Stimulated activated effector memory CD8-positive, alpha-beta T cell treated with anti-CD3 and anti-CD28 coated beads, Interleukin-12 subunit alpha, Interleukin-12 subunit beta, amount 100 ng/mL, for 72 hours (primary cell): ENCODE data around the gene PRKG1.

Experiments
- ATAC-seq: fragments of 150-1000 bp; cut with Tn5 transposase; 2 replicates; pipeline ENCODE4 v1.10.0; 2021
- DNase-seq, 2 donors: peaks; one replicate each; pipeline ENCODE4 v3.0.0; 2021 to 2022; ENCODE audit warnings: low spot score in 2 of 2
- H3K27ac Mint-ChIP-seq: one replicate; pipeline ENCODE4 v1.8.0; 2022; ENCODE audit warnings: mild to moderate bottlenecking, mixed read lengths
- H3K36me3 Mint-ChIP-seq: one replicate; pipeline ENCODE4 v1.8.0; 2022; ENCODE audit warnings: mild to moderate bottlenecking, mixed read lengths
- H3K4me1 Mint-ChIP-seq: one replicate; pipeline ENCODE4 v1.8.0; 2022; ENCODE audit warnings: mixed read lengths
- H3K4me3 Mint-ChIP-seq: one replicate; pipeline ENCODE4 v1.8.0; 2022; ENCODE audit warnings: mild to moderate bottlenecking, mixed read lengths
- H3K9me3 Mint-ChIP-seq: one replicate; pipeline ENCODE4 v1.8.0; 2022; ENCODE audit warnings: mixed read lengths

Gene PRKG1

DNA sequence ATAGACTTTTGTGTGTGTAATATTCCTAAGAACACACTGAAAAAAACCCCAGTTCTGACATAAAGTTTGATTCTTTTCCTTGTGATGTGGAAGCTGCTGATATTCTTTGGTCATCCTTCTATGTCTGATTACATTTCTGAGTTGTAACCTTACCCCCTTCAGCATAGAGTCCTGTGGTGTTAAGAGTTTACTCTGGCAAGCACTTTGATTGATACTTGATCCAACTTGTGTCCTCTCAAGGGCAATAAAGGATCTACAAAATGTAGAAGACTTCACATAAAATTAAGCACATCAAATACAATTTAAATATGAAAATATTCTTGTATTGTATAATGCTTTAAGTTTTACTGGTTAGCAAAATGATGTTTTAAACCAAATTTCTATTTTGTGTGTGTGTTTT is 1018.1 kb downstream of the PRKG1 start:
- no peaks in the 10 kb centered on the region for H3K4me1 Mint-ChIP-seq
- H3K4me3 Mint-ChIP-seq, result no peak overlapping the region
- H3K9me3 Mint-ChIP-seq, result peaks cover 3% of the 10 kb centered on the region
- ATAC-seq (no peak), DNase-seq (no peak)
- H3K36me3 Mint-ChIP-seq, result no peaks in the 10 kb centered on the region
- no peak overlapping the region for H3K27ac Mint-ChIP-seq

DNA sequence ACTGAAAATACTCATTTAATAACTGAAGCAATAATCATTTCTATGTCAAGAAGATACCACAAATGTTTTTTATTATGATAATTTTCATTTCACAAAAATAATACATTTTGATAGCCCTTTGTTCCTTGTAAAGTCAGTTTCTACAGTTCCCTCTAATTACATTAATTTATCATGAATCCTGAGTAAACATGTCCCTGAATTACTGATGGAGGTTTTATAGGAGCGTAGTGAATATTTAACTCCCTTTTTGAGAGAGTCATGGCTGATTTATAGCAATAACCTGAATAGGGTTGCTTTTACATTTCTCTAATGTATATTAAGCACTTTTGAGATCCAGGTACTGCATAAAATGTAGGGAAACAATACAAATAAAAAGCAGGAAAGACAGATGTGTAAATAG is 1023.8 kb downstream of the PRKG1 start:
- no peaks in the 10 kb centered on the region for H3K36me3 Mint-ChIP-seq
- no peak overlapping the region for H3K4me3 Mint-ChIP-seq
- DNase-seq (no peak), ATAC-seq (no peak)
- H3K9me3 Mint-ChIP-seq, result peaks cover 6% of the 10 kb centered on the region
- H3K4me1 Mint-ChIP-seq, result no peaks in the 10 kb centered on the region
- H3K27ac Mint-ChIP-seq, result no peak overlapping the region

DNA sequence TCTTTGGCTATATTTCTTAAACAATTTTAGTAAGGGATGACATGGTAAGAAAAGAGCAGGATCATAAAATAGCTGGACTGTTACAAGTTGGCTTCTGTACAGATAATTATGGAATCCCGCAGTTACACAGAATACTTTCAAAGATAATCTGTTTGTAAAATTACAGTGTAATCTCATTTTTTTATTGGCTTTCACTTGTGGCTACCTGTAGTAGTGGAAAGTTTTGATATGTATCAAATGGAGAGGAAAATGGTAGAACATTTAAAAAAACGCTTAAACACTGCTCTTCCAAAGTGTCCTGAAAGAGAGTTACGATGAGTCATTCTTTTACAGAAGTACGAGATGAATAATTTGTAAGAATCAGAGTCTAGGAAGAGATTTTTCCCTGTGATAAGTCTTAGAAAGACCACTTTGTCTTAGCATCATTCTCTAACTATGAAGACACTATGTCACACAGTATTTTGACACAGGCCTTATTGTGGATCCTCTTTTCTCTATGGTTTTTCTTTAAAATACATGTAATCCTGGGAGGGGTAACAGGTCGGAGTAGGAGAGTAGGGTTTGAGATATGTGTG is 1024.8 kb downstream of the PRKG1 start:
- no peak for DNase-seq
- no peak for ATAC-seq
- Mint-ChIP-seq H3K36me3 (no peaks in the 10 kb centered on the region), H3K4me3 (no peak overlapping the region), H3K9me3 (peaks cover 8% of the 10 kb centered on the region), H3K4me1 (no peaks in the 10 kb centered on the region), H3K27ac (no peak overlapping the region)

DNA sequence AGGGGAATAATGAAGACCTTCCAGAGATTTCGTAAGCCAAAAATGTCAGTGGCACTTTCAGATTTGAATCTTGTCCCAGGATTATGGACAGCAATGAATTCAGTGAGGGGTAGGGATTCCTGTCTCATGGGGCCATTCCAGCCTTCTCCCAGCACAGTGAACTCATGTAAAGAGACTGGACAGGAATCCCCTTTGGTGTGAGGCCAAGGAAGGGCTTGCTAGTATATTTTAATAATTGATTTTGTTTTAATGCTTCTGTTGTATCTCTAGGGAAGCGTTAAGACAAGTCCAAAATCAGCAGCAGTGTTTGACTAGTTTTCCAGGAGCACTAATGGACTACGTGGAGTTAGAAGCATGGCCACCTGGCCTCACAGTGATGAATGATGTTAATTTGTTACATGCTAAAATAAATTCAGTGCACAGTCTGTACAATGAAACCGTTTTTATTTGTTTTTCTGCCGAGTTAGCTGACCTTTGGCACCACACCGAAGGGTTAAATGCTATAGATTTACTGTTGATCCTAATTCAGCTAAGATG is 1025.8 kb downstream of the PRKG1 start:
- no peaks in the 10 kb centered on the region for H3K36me3 Mint-ChIP-seq
- H3K4me3 Mint-ChIP-seq, result no peak overlapping the region
- ATAC-seq, result no peak
- H3K9me3 Mint-ChIP-seq, result peaks cover 6% of the 10 kb centered on the region
- DNase-seq, result no peak
- H3K27ac Mint-ChIP-seq, result no peak overlapping the region
- H3K4me1 Mint-ChIP-seq, result no peaks in the 10 kb centered on the region

DNA sequence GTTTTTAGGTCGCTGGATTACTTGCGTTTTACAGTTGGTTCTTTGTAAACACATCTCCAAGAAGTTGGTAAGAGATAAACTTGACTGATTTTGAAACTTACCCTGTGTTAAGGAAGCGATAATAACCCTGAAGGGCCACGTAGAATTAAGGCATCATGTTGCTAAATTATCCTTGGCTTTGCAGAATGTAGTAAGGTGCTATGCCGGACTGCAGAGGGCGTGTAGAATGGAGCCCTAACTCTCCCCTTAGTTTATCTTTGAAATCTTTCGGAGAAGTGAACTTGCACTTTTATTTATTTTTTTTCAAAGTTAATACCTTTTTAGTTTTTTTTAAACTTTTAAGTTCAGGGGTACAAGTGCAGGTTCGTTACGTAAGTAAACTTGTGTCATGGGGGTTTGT is 1031.0 kb downstream of the PRKG1 start:
- no peak for ATAC-seq
- Mint-ChIP-seq H3K4me1 (no peaks in the 10 kb centered on the region), H3K36me3 (no peaks in the 10 kb centered on the region), H3K4me3 (no peak overlapping the region), H3K9me3 (peaks cover 5% of the 10 kb centered on the region), H3K27ac (no peak overlapping the region)
- no peak for DNase-seq

GRCh38 chr10:52106011-52106410 is 1031.7 kb downstream of the PRKG1 start:
- Mint-ChIP-seq H3K9me3 (peaks cover 3% of the 10 kb centered on the region), H3K4me1 (no peaks in the 10 kb centered on the region), H3K36me3 (no peaks in the 10 kb centered on the region), H3K27ac (no peak overlapping the region), H3K4me3 (no peak overlapping the region)
- no peak for DNase-seq
- ATAC-seq, result no peak

DNA sequence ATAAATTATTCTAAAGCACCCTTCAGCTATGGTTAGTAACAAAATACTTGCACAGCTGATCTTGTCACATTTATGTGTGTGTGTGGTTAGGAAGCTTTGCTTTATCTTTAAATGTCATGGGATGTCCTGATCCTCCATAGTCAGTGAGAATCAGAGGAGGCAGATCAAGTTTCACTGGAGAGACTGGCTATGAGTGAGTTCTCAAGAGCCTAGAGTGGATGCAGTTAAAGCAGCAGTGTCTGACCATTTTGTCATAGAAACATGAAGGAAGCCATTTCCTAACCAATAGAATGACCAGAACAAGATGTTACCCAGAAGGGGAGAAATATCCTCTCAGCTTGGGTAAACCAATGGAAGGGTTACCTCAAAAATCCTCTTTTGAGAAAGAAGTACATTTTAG is 1032.6 kb downstream of the PRKG1 start:
- H3K4me1 Mint-ChIP-seq, result no peaks in the 10 kb centered on the region

DNA sequence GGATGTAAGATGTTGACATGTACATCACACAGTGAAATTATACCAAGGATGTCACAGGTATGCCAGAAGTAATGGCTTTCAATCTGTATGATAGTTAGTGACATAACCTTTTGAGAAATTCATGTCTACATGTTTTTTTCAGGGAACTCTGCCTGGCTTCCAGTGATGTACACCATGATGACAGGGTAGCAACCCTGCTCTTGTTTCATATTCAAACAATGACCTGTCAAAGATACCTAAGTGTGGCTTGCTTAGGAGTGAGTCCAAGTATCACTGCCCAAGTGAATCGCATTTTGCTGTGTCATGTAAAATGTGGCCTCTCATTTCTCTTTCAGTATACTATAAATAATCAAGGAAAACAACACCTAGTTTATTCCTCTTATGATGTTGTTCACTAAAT is 1033.9 kb downstream of the PRKG1 start:
- ATAC-seq (no peak), DNase-seq (no peak)
- peaks cover 9% of the 10 kb centered on the region for H3K9me3 Mint-ChIP-seq
- no peaks in the 10 kb centered on the region for H3K36me3 Mint-ChIP-seq
- H3K27ac Mint-ChIP-seq, result no peak overlapping the region
- H3K4me3 Mint-ChIP-seq, result no peak overlapping the region
- H3K4me1 Mint-ChIP-seq, result no peaks in the 10 kb centered on the region

More for the DNA sequence above, 1032.6 kb downstream of the PRKG1 start:
- H3K36me3 Mint-ChIP-seq, result no peaks in the 10 kb centered on the region
- H3K4me3 Mint-ChIP-seq, result no peak overlapping the region
- H3K9me3 Mint-ChIP-seq, result peaks cover 5% of the 10 kb centered on the region
- no peak for DNase-seq
- no peak overlapping the region for H3K27ac Mint-ChIP-seq
- no peak for ATAC-seq

DNA sequence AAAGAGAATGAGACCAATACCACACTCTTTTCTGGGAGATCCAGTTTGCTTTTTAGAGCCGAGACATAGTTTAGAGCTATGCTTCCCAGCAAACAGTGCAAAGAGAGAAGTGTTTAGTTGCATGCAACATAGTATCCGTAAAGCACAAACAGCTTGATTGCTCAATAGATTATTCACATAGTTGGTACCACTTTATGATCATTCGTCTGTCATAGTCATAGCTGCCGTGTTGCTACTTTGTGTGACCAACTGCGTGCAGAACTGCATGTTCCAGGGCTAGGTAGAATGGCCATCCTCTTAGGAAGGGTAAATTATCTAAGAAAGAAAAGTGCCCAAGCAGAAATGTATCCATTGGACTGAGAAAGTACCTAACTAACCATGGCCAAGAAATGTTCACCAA is 1036.3 kb downstream of the PRKG1 start:
- no peaks in the 10 kb centered on the region for H3K4me1 Mint-ChIP-seq
- peaks cover 10% of the 10 kb centered on the region for H3K9me3 Mint-ChIP-seq
- no peak for DNase-seq
- ATAC-seq, result no peak
- H3K36me3 Mint-ChIP-seq, result no peaks in the 10 kb centered on the region
- H3K27ac Mint-ChIP-seq, result no peak overlapping the region
- no peak overlapping the region for H3K4me3 Mint-ChIP-seq

DNA sequence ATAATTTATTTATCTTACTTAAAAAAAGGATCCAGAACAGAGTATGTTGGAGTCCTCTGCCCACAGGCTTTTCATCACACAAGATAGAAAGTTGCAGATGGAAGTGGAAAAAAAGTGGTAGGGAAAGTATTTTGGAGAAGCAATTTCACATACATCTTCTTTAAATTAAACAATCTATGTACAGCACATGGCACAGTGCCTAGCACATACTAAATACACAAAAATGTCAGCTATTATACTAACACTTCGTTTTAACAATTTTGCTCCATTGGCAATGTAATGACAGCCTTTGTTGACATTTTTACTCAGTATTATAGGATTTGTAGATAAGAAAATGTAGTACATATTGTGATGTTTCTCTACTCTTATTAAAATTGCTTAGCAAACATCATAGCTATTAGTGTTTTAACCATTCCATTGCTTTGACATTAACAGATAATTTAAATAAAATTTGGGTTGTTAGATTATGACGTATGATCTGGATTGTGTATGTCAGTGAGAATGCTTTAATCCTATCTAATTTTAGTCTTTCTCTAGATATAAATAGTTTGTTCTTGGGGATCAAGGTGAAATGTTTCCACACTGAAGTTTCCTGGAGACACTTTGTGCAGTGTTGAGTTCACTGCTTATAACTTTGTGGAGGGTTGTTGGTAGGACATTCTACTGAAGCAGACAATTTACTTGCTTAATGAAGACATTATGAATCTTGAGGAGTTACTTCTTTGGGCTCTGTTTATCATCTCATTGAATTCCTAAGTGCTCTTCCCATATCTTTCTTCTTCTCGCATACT is 1037.0 kb downstream of the PRKG1 start:
- no peak overlapping the region for H3K27ac Mint-ChIP-seq
- no peaks in the 10 kb centered on the region for H3K36me3 Mint-ChIP-seq
- ATAC-seq (no peak), DNase-seq (no peak)
- no peak overlapping the region for H3K4me3 Mint-ChIP-seq
- peaks cover 12% of the 10 kb centered on the region for H3K9me3 Mint-ChIP-seq
- no peaks in the 10 kb centered on the region for H3K4me1 Mint-ChIP-seq

DNA sequence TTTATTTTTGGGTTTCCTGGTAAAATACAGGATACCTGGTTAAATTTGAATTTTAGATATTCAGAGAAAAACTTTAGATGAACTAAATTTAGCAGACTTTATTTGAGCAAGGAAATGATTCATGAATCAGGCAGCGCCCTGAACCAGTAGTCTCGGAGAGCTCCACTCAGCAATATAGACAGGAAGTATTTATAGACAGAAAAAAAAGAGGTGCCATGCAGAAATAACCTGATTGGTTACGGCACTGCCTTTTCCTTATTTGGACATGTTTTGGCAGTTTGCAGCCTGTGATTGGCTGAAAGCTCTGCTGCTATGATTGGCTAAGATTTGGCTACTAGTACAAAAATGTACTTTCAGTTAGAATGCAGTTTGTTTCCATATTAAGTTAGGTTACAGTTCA is 1041.5 kb downstream of the PRKG1 start:
- Mint-ChIP-seq H3K36me3 (no peaks in the 10 kb centered on the region), H3K4me3 (no peak overlapping the region), H3K9me3 (peaks cover 12% of the 10 kb centered on the region), H3K27ac (no peak overlapping the region), H3K4me1 (no peaks in the 10 kb centered on the region)
- DNase-seq (no peak), ATAC-seq (no peak)

GRCh38 chr10:52119507-52119906 is 1045.2 kb downstream of the PRKG1 start:
- no peaks in the 10 kb centered on the region for H3K4me1 Mint-ChIP-seq
- peaks cover 4% of the 10 kb centered on the region for H3K9me3 Mint-ChIP-seq
- H3K36me3 Mint-ChIP-seq, result no peaks in the 10 kb centered on the region
- H3K4me3 Mint-ChIP-seq, result no peak overlapping the region
- DNase-seq, result no peak
- H3K27ac Mint-ChIP-seq, result no peak overlapping the region
- no peak for ATAC-seq

- DNase-seq (no peak), ATAC-seq (no peak)
- Mint-ChIP-seq H3K27ac (no peak overlapping the region), H3K9me3 (peaks cover 2% of the 10 kb centered on the region), H3K4me3 (no peak overlapping the region), H3K36me3 (no peaks in the 10 kb centered on the region), H3K4me1 (no peaks in the 10 kb centered on the region)
Measured at GRCh38 chr10:52121688-52122087, 1047.4 kb downstream of the PRKG1 start.

DNA sequence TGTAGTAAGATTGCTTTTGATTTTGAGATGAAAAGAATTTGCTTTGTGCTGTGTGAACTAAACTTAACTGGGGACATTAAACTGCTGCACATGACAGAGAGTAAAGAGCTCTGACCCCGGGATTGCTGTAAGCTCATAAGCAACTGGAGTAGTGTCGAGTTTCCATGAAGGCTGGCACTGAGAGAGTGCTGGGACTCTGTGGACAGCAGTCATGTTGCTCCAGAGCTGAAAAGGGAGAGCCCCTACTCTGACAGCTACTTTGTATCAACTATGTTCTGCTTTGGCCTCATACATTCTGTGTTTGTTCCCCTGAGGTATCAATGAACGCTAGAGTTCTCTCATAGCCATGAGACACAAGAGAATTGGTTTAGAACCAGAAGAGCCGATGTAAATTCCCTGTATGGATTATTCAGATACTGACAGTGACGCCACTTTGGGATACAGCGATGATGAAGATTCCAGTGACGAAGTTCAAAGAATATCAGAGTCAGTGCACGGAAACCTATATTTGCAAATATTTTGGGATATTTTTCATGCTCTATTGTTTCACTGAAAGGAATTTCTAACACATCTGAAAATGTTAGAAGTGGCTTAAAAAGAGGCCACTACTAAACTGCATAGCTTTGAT is 1053.9 kb downstream of the PRKG1 start:
- H3K36me3 Mint-ChIP-seq, result no peaks in the 10 kb centered on the region
- H3K4me1 Mint-ChIP-seq, result no peaks in the 10 kb centered on the region
- peaks cover 7% of the 10 kb centered on the region for H3K9me3 Mint-ChIP-seq
- ATAC-seq, result no peak
- no peak overlapping the region for H3K27ac Mint-ChIP-seq
- no peak for DNase-seq
- no peak overlapping the region for H3K4me3 Mint-ChIP-seq

GRCh38 chr10:52129410-52130178 is 1055.3 kb downstream of the PRKG1 start:
- no peak overlapping the region for H3K27ac Mint-ChIP-seq
- no peaks in the 10 kb centered on the region for H3K36me3 Mint-ChIP-seq
- no peaks in the 10 kb centered on the region for H3K4me1 Mint-ChIP-seq
- DNase-seq (no peak), ATAC-seq (no peak)
- no peak overlapping the region for H3K4me3 Mint-ChIP-seq
- peaks cover 7% of the 10 kb centered on the region for H3K9me3 Mint-ChIP-seq
